Tongue (tissue), 3 donors: ENCODE data around the gene RASSF5. TPM values are rescaled to one million over a fixed set of nuclear protein-coding genes. Genes with fewer than 3 reads are reported as not detected.
A peak's percentile ranks its signal among the peaks of the same experiment; 100 is the strongest.

Experiments used
- DNase-seq: peaks from one replicate; pipeline ENCODE4 v3.0.0-alpha.2; 2015
- small RNA-seq: library from RNA; depleted of rRNA; stranded (forward); fragments of <200 nt; gene quantifications from one replicate; pipeline ENCODE3, GENCODE V24; 2014; ENCODE audit warnings: low replicate concordance
- total RNA-seq: library from RNA; depleted of rRNA; stranded (reverse); fragments of >200 nt; gene quantifications from one replicate; pipeline ENCODE4 v1.2.3, GENCODE V29; 2014

Gene RASSF5
- total RNA-seq, 1 donor from 2014 or later = 12.8 TPM

DNA sequence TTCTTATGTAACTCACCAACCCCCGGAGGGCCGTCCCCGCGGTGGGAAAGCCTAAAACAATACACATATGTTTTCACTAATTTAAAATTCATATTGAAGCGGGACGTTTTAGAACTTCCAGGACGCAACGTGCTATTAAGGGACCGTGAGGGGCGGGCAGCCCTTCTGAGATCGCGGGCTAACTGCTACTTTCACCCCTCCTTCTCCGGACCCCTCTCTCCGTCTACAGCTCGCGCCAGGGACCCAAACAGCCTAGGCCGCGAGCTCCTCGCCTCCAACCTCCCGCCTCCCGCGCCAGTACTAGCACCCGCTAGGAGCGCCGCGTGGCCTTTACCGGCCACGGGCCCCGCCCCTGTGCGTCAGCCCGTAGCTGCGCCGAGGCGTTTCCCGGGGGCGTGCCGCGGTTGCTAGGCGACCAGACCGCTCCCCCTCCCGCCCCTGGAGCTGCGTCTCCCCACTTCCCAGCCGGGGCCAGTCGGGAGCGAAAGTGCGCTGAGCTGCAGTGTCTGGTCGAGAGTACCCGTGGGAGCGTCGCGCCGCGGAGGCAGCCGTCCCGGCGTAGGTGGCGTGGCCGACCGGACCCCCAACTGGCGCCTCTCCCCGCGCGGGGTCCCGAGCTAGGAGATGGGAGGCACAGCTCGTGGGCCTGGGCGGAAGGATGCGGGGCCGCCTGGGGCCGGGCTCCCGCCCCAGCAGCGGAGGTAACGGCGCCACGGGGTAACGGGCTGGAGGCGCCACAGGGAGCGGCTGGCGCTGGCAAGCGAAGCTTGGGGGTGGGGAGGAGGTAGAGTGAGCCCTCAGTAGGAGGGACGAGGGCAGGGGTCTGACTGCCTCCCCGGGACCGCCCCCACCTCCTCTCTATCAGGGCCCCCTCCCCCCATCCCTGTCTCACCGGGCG is 128.0 kb downstream of the RASSF5 start, which contains the start of gene DYRK3:
TSS of gene DYRK3 (plus strand) at position 457 of the 898 bp plus-strand sequence. CDS start at position 625, 168 bp downstream.
- peak; percentile 94 for DNase-seq

DNA sequence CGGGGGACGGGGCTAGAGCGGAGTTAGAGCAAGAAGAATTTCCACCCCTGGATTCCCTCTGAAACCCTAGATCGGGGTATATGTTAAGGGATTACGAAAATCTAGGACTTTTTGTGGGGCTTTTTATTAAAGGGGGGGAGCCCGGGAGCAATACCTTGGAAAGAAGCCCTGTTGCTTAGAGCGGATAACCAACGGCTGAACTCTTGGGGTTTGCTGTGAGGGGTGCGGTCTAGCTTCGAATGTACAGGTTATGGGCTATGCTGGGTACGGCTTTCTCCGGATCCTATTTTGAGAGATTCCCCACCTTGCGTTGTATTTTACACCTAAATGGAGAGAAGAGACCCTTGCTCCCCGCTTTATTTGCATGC is 128.6 kb downstream of the RASSF5 start:
- no peak for DNase-seq

DNA sequence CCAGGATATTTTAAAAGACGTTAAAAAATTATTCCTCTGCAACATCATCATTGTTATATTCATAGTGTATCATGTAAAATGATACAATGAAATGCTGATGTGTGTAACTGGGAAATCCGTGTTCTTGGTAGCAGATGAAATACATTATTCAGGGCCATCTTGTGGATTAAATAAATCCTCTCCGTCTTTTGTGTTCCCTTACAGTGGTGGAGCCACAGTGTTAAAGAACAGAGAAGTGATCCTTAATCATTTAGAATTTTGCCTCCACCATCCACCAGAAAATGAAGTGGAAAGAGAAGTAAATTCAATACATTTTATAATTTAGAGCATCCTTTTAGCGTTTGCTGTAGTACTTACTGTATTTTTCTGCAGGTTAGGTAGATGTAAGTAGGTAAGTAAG is 129.3 kb downstream of the RASSF5 start:
- DNase-seq = no peak

DNA sequence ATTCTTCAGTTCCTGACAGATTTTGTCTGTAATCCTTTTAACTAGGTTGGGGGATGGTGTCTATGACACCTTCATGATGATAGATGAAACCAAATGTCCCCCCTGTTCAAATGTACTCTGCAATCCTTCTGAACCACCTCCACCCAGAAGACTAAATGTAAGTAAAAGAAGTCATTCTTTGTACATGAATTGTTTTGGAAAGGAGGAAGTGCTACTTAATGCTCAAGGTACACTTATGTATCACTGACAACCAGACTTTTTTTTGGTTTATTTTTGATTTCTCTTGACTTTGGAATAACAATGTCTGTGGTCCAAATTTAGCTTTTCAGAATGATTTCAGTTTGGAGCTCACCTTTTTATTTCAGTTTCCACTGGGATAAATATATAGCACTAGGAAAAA is 130.3 kb downstream of the RASSF5 start:
- DNase-seq = no peak

Small RNA genes lying within 50 kb of the gene (small RNA-seq; reads per million reads assigned to genes)
- 0.06 reads per million for gene MIR6769B

Other genes starting within 250 kb of the RASSF5 start
- gene IKBKE, start 37.1 kb upstream of the RASSF5 start, total RNA-seq = 12.2 TPM
- gene EIF2D, start 104.9 kb downstream of the RASSF5 start, total RNA-seq = 36.1 TPM
- 8.0 TPM for gene DYRK3, start 128.0 kb downstream of the RASSF5 start, total RNA-seq
- 44.4 TPM for gene MAPKAPK2, start 177.4 kb downstream of the RASSF5 start, total RNA-seq